Hematopoietic multipotent progenitor cell treated with erythropoietin and hydrocortisone succinate and interleukin-3 and kit ligand, for 15 days (in vitro differentiated cells): ENCODE results near the gene FAM83D.
"Not testable (repeated sequence)": the region's sequence is repeated elsewhere in the genome, so short reads cannot be mapped to it uniquely, and the experiment has no call there.

Experiments
- DNase-seq: peaks from one replicate; pipeline ENCODE4 v3.0.0-alpha.2; 2015; ENCODE audit warnings: low spot score

FAM83D gene

GRCh38 chr20:38935967-38936407, 9.8 kb downstream of the FAM83D start:
- no peak for DNase-seq

- no peak for DNase-seq
Measured at GRCh38 chr20:38937000-38937399, 10.8 kb downstream of the FAM83D start.

GRCh38 chr20:38937978-38938473, 11.8 kb downstream of the FAM83D start:
- no peak for DNase-seq

GRCh38 chr20:38939686-38940085, 13.5 kb downstream of the FAM83D start:
- no peak for DNase-seq

GRCh38 chr20:38940644-38941043, 14.4 kb downstream of the FAM83D start:
- DNase-seq = no peak

GRCh38 chr20:38941726-38942389, 15.6 kb downstream of the FAM83D start:
- no peak for DNase-seq

GRCh38 chr20:38945012-38945411, 18.8 kb downstream of the FAM83D start:
- DNase-seq = no peak

GRCh38 chr20:38946836-38947235, 20.6 kb downstream of the FAM83D start:
- DNase-seq = no peak

- peak; percentile 81 for DNase-seq
Measured at GRCh38 chr20:38947931-38948362, 21.7 kb downstream of the FAM83D start.

GRCh38 chr20:38950254-38950653, 24.0 kb downstream of the FAM83D start:
- DNase-seq = no peak

- no peak for DNase-seq
Measured at GRCh38 chr20:38951611-38952010, 25.4 kb downstream of the FAM83D start.

- DNase-seq = no peak
Measured at GRCh38 chr20:38952153-38952552, 25.9 kb downstream of the FAM83D start.

- DNase-seq = no peak
Measured at GRCh38 chr20:38953630-38954340, 27.6 kb downstream of the FAM83D start.

GRCh38 chr20:38957235-38957876, 31.1 kb downstream of the FAM83D start:
- no peak for DNase-seq

GRCh38 chr20:38957915-38958485, 31.8 kb downstream of the FAM83D start:
- DNase-seq = no peak

GRCh38 chr20:38960187-38960687, 34.0 kb downstream of the FAM83D start:
- DNase-seq = not testable (repeated sequence)

GRCh38 chr20:38961530-38962043, 35.4 kb downstream of the FAM83D start:
- DNase-seq = no peak

GRCh38 chr20:38962044-38962927, 36.1 kb downstream of the FAM83D start, which contains the start of gene DHX35:
Gene DHX35 (plus strand): TSS chr20:38962344. CDS start chr20:38962368, 24 bp downstream.
- DNase-seq = peak; percentile 99

- DNase-seq = no peak
Measured at GRCh38 chr20:38962928-38963401, 36.7 kb downstream of the FAM83D start.

- no peak for DNase-seq
Measured at GRCh38 chr20:38963745-38964144, 37.5 kb downstream of the FAM83D start.

GRCh38 chr20:38965264-38965663, 39.0 kb downstream of the FAM83D start:
- no peak for DNase-seq
